GM18508 (cell line): ENCODE measurements around the gene FUCA2.
A peak's percentile ranks its signal among the peaks of the same experiment; 100 is the strongest.
"Not testable (repeated sequence)": the region's sequence is repeated elsewhere in the genome, so short reads cannot be mapped to it uniquely, and the experiment has no call there.

Source experiments
- ATAC-seq: cut with Tn5 transposase; IDR thresholded peaks from one replicate; pipeline ENCODE4 v1.9.1; 2021; ENCODE audit warnings: moderate number of reproducible peaks; ENCODE audit not compliant: insufficient read depth, unreplicated experiment

Gene FUCA2

DNA sequence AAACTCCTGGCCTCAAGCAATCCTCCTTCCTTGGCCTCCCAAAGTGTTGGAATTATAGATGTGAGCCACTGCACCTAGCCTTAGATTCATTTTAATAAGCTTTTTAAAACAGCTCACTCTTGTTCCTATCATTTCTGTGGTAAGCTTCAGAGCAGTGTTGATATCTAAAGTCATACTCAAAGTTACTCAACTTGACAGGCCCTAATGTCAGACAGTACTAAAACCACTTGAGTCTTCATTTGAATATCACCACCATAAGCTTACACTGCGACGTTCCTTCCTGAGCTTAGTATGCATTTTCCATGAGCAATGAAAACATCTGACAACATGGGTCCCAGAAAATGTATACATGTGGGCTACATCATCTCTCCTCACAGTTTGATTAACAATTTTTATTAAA lies 6.0 kb downstream of the FUCA2 start:
- ATAC-seq, result no peak

DNA sequence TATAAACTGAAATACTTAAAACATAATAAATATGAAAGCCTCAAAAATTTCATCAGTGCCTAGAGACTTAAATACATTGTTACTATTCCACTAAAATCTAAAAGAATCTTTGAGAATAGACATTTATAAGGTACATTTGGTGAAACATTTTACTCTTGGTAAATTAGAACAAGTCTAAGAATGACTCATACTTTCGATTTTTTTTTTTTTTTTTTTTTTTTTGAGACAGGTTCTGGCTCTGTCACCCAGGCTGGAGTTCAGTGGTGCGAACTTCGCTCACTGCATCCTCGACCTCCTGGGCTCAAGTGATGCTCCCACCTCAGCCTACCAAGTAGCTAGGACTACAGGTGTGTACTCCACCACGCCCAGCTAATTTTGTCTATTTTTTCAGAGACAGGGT lies 6.4 kb downstream of the FUCA2 start:
- no peak for ATAC-seq

DNA sequence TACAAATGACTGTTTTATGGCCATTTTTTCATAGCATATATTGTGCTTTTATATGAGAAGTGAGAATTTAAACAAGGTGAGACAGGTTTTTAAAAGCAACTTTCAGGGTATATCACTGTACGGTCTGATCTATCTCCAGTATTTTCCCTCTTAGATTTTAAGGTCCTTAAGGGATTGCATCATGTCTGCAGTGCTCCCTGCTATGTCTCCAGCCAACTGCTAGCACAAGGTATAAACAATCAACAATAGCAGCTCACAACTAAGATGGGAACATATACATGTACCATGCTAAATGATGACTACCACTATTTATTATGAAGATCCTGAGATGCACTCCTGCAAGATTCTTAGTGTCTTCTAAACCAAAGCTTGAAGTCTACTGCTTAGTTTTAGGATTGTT lies 7.2 kb downstream of the FUCA2 start:
- no peak for ATAC-seq

DNA sequence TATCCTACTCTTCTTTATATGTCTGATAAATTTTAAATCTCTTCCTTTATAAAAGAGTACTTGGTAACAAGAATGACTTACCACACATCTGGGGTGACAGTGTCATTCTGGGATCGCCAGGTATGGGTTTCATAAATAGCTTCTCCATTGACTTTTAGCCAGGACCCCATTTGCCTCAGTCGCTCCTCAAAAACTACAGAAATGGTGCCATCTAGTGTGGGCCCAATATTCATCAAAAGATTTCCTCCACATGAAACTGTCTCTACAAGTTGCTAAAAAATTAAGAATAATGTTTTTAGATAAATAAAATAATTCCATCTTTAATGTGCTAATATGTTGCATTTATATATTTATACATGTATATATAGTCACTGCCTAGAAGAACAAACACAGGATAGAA lies 9.7 kb downstream of the FUCA2 start:
- no peak for ATAC-seq

DNA sequence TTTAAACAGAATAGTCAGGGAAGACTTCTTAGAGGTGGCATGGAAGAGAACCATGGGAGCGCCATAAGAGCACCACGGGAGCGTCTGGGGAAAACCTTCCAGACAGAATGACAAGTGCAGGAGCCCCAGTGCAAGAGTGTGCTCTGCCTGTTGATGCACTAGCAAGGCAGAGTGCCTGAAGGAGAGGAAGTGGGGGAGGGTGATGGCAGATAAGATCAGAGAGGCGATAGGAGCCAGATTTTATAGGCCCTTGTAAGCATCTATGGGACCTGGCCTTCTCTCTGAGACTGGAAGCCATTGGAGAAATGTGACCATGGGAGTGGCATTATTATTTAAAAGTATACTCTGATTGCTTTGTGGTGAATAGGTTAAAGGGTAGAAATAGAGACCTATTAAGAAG lies 13.1 kb downstream of the FUCA2 start:
- no peak for ATAC-seq

DNA sequence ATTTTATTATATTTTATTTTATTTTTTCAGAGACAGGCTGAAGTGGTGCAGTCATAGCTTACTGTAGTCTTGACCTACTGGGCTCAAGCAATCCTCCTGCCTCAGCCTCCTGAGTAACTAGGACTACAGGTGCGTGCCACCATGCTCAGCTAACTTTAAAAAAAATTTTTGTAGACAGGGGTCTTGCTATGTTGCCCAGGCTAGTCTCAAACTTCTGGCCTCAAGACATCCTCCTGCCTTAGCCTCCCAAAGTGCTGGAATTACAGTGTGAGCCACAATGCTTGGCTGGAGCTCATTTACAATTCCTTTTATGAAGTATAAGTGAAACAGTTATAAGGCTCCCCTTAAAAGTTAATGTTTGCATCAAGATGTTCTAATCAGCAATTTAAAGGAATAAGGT lies 14.5 kb downstream of the FUCA2 start:
- ATAC-seq, result no peak

DNA sequence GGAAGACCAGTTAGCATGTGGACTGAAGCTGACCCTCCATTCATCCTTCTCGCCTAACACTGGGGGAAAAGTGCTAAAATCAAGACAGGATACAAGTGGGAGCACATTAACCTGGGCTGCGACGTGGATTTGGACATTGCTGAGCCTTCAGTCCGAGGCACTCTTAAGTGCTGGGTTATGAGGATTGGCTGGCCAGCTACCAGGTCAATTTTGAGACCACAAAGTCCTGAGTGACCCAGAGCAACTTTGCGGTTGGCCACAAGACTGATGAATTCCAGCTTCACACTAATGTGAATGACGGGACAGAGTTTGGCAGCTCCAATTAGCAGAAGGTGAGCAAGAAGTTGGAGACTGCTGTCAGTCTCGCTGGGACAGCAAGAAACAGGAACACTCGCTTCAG lies 20.7 kb downstream of the FUCA2 start:
- ATAC-seq, result no peak

DNA sequence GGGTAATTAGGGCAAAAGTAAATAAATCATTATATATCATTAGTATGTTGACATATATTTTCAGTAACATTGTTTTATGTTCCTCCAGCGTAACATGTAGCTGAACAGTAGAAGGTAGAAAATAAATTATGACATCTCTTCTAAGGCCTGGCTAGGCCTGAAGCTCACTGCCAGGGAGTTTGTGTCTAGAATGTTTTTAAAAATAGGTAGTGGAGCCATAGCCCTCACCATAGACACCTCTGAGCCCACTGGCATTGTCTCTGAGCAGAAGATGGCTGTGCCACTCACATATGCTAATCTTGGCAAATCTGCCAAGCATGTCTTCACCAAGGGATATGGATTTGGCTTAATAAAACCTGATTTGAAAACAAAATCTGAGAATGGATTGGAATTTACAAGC lies 21.3 kb downstream of the FUCA2 start:
- ATAC-seq, result no peak

DNA sequence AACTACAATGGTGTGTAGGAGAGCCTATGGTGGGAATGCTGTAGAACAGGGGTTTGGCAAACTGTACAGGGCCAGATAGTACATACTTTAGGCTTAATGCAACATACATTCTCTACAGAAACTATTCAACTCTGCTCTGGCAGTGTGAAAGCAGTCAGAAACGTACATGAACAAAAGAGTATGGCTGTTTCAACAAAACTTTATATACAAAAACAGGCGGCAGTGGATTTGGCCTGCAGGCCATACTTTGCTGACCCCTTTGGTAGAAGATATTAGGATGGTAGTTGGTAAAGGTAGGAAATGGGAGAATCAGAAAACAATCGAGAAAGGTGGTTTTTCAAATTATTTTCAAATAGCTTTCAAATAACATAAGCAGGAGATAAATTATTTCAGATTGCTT lies 24.8 kb downstream of the FUCA2 start:
- ATAC-seq, result no peak

DNA sequence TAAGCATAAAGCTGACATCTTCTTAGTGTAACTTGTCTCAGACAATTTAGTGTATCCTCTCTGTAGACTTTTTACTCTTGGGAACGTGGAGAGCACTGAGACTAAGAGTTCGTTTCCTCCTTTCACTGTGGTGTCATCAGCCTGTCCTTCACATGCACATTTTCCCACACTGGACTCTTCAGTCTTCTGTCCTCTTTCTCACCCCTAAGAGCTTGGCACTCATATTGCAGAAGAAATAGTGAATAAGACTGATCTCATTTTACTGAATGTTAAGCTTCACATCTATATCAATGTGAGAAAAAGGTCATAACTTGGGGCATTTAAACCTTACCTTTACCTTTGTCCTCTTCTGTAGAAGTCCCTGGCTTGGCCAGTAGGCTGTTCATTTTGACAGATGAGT lies 25.6 kb downstream of the FUCA2 start:
- ATAC-seq, result no peak

DNA sequence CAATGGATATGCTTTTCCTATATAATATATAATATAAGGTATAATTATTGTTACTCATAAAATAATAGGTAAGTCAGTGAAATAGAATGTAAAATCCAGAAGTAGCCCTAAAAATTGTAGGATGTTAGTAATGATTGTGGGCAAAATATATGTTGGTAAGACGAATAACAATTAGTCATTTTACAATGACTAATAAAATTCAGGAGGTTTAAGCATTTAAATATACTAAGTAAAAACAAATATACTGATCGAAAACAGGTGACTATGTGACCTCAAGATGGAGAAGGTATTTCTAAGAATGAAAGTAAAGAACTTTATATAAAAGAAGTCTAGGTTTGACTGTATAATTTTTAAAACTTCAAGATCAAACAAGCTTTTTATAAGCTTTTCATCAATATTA lies 28.9 kb downstream of the FUCA2 start:
- ATAC-seq, result no peak

DNA sequence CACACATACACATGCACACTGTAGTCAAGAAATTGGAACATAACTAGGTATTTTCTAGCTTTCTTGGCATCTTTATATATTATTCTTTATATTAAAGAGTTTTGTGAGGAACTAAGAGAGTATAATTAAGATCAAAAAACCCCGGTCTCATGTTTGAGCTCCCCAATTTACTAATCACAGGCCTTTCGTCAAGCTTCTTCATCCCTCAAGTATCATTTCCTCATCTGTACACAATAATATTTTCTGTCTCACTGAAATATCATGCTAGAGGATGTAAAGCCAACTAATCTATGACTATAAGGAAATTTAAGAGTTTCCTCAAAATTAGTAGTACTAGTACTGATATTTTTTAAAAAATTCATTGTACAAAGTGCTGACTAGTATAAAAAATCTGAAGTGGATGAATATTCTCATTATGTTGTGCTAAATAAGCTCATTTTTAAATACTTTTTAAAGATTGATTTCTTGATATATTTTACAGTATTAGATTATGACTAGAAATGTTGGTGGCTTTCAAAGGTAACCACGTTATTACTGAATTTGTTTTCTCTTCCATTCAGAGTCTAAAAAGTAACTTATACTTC lies 32.9 kb downstream of the FUCA2 start:
- ATAC-seq, result no peak

DNA sequence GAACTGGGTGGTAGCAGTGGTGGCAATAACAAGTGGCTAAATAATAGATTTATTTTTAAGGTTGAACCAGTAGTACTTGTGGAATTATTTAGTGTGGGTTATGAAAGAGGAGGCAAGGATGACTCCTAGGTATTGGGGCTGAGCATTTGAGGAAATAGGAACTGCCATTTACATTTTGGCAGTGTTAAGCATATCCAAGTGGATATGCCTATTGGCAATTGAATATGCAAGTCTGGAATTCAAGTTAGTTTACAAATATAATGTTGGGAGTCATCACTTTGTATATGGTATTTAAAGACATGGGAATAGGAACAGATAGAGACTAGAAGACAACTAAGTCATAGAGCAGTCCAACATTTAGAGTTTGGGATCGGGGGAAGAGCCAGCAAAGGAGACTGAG lies 35.0 kb downstream of the FUCA2 start:
- no peak for ATAC-seq

DNA sequence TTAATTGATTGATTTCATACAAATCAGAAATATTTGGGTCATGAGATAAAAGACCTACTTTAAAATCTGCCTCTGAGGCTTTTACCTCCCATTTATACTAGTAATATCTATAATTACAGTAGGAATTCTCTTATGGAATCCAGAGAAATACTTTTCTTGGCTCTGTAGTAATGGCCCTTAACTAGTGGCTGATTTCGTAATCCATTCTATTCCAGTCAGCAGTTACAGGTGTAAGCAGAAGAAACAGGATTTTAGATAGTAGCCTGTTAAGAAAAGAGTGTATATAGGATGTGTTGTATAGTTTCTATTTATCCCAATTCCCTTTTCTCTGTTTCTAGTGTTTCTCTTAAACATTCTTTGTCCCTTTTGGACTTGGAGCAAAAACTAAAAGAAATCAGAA lies 39.7 kb downstream of the FUCA2 start:
- ATAC-seq, result no peak

DNA sequence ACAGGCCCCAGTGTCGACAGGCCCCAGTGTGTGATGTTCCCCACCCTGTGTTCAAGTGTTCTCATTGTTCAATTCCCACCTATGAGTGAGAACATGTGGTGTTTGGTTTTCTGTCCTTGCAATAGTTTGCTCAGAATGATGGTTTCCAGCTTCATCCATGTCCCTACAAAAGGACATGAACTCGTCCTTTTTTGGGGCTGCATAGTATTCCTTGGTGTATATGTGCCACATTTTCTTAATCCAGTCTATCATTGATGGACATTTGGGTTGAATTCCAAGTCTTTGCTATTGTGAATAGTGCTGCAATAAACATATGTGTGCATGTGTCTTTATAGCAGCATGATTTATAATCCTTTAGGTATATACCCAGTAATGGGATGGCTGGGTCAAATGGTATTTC lies 42.7 kb downstream of the FUCA2 start:
- ATAC-seq, result not testable (repeated sequence)

DNA sequence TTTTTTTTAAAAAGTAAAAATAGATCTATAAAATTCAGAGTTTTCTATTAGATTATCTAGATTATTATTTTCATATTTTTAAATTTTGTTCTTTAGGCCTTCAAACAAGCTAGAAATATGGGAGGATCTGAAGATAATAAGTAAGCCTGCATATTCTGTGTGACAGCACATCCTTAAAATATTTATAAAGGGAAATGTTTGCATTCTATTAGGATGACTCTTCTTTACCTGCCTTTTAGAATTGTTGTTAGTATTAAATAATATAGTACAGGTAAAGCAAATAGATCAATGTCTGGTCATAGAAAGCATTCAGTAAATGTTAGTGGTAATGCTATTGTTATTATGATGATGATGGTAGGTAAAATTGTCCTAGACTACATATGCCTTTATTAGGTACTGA lies 43.5 kb downstream of the FUCA2 start:
- ATAC-seq, result no peak

DNA sequence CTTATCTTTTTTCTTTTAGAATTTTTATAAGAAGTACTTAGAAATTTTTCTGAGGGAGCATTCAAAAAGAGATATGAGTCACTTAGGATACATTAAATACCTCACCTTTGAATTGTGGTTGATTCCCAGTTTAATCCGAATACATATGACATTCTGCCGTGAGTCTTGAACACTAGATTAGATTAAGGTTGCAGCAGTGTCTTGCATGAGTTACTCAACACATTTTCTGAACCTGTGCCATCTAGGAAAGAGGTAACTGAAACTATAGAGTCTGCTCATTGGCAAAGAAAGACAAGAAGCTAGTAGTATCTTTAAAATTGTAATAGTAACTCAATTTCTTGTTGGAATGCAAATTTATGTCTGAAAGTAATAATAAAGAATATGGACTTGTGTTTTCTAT lies 46.0 kb downstream of the FUCA2 start:
- no peak for ATAC-seq

DNA sequence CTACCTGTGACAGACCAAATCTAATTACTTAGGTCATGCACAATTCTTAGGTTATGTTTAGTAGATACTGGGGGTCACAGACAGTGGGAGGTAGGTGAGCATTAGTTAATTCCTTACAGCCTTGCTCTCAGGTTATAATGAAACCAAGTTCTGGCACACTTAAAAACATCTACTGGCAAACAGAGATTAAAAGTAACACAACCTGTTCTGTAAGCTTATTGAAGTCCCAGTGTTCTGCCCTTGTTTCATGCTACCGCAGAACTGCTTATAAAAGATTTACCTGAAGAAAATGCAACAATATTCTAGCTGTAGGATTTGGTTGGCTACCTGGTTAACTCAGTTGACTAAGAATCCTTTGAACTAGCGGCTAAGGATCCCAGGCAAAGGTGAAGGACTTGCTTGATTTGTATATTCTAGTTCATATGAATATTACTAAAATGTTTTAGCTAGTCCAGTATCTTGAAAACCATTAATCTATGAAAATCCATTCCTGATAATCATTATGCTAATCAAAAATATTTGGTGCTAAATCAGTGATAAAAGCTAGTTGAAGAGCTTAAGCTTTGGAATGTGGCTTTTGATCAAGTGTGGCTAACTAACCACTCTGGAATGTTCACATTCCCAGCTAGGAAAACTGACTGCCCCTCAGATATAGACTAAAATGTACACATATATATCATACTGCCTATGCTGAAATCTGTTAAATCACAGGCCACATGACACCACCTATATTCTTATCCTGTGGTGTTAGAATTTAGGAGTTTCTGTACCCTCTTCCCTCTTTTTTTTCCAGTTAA lies 53.8 kb downstream of the FUCA2 start:
- ATAC-seq, result no peak

DNA sequence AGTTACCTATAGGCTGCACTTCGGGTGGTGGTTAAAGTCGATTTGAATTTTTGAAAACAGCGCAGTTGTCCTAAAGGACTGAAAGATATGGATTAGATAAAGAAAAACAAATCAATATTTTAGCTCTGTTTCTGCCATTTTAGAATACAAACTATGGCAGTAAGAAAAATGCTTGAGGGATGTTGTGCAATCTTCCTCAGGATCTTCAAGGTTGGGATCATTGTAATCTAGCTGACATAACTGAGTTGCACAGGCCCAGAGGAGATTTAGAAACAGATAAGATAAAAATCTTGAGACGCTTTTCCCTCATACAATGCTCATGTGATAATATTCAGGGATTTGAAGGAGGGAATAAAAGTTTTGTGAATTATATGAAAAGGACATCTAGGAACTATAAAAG lies 60.0 kb downstream of the FUCA2 start:
- ATAC-seq, result no peak

DNA sequence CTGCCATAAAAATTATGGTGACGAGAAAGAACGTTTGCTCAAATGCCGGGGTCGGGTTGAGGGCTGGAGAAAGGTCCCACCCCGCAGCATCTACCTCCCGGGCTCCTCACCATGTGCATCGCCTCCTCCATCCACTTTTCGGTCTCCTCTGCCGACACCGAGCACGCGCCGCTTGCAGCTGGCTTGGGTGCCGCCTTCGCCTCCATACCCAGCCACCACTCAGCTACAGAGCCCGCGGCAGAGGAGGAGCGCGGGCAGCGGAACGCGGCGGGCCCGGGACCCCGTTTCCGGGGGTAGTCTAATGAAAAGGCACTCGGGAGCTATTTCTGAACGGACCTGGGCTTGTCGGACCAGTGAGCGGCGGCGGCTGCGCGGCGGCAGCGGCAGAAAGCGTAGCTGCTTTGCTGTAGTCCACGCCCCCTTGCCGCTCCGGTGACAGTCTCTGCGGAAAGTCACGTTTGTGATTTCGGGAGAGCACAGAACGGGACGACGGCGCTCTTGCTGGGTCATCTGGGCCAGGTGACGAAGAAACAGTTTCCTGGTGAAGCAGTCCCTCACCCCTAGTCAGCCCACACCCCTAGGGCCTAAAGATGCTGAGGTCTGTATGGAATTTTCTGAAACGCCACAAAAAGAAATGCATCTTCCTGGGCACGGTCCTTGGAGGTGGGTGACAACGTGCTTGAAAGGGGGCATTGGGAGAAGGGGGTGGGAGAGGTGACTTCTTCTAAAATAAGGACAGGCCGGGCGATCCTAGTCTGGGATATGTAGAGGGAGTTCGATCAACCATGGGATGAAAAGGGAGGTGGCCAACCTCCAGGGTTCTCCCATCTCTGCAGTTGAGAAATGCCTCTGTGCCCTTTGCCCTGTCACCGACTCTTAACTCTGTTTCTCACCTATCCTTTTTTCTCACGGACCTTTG lies 60.8 kb downstream of the FUCA2 start, which contains the start of the genes ADAT2 and PEX3:
ADAT2 (minus strand) TSS at position 243 of the 919 bp plus-strand sequence; CDS start at position 206, 37 bp downstream.
PEX3 (plus strand) TSS at position 353 of the 919 bp plus-strand sequence; CDS start at position 591, 238 bp downstream.
- ATAC-seq, result peak; percentile 94
